ENCODE data around the gene GLUL.

- TF ChIP-seq CTCF (IDR thresholded peaks at IDR 0.05): no peak
- TF ChIP-seq POLR2A (IDR thresholded peaks at IDR 0.05): no peak
These were observed 36.5 kb upstream of the GLUL start for GRCh38 chr1:182428043-182428442.
